Prostate gland (tissue), 2 donors: Measurements from ENCODE around the gene COPS6.

Experiments
- POLR2AphosphoS5 ChIP-seq: sonication (generic); formaldehyde crosslinking; IDR thresholded peaks from one replicate; pipeline ENCODE4 v1.6.1; 2017; ENCODE audit warnings: antibody characterized with exemption
- TF ChIP-seq, protein P1 (sequence below), 4 experiments: fragments of 200-600 bp in 2 of 4; fragments of 450-650 bp in 2 of 4; sonication (generic) in 2 of 4; IDR thresholded peaks; 1 replicate in 3 of 4; 2 replicates in 1 of 4; pipeline ENCODE4 v1.5.1; 2016 to 2019; ENCODE audit warnings: antibody characterized with exemption in 4 of 4, mild to moderate bottlenecking in 2 of 4, moderate library complexity in 2 of 4

- TF ChIP-seq, protein P1, sequence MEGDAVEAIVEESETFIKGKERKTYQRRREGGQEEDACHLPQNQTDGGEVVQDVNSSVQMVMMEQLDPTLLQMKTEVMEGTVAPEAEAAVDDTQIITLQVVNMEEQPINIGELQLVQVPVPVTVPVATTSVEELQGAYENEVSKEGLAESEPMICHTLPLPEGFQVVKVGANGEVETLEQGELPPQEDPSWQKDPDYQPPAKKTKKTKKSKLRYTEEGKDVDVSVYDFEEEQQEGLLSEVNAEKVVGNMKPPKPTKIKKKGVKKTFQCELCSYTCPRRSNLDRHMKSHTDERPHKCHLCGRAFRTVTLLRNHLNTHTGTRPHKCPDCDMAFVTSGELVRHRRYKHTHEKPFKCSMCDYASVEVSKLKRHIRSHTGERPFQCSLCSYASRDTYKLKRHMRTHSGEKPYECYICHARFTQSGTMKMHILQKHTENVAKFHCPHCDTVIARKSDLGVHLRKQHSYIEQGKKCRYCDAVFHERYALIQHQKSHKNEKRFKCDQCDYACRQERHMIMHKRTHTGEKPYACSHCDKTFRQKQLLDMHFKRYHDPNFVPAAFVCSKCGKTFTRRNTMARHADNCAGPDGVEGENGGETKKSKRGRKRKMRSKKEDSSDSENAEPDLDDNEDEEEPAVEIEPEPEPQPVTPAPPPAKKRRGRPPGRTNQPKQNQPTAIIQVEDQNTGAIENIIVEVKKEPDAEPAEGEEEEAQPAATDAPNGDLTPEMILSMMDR (IDR thresholded peaks at IDR 0.05) = no peak
- no peak for TF ChIP-seq POLR2AphosphoS5
Observed at GRCh38 chr7:100074841-100075240, 13.9 kb upstream of the COPS6 start.
